ENCODE measurements around the gene LRP1. TPM values are rescaled to one million over a fixed set of nuclear protein-coding genes. Genes with fewer than 3 reads are reported as not detected.
A peak's percentile ranks its signal among the peaks of the same experiment; 100 is the strongest.

LRP1 gene
- total and polyA plus RNA-seq, 2 of the 13 experiments (the other 11 are each of a cell fraction or from before 2014, with no cell fraction given): 14.7 to 30.8 TPM

DNA sequence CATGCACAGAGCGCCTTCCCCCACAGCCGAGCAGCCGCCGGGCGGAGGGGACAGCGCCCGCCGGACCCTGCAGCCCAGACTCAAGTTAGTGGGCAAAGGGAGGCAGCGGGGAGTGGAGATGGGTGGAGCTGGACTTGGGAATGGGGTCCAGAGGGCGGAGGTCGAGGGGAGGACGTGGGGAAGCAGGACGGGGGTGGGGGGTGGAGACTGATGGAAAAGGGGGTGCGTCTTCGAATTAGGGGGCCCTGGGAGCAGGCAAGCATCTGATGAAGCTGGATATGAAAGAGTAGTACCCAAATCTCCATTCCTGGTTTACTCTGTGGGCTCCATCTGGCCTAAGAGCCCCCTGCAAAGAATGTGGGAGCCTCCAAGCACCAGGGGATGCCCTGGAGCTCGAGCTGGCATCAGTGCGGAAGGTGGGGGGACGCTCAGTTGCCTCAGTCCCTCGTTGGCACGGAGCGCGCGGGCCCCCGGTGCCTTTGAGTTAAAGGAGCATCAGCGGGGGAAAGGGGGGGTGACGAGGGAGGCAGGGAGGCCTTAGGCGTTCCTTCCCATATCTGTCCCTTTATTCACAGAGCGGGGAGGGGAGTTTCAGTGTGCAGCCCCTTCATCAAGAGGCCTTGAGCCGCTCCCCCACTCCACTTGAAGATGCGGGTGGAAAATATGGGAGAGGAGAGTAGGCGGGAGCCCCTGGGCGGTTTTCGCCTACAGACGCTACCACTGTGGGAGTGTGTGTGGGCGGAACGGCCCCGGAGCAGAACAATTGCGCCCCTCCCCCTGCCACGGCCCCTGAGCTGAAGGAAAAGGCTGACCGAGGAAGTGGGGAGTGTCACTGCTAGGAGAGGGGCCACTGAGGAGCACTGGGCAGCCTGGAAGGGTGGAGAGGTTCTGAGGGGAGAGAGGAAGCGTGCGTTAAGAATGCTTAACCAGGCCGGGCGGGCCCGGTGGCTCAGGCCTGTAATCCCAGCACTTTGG lies 38.7 kb upstream of the LRP1 start:
- H2AFZ ChIP-seq (ENCODE audit: low read length): no peak overlapping the region
- peak overlapping the region; percentile 83 for H3K27ac ChIP-seq (ENCODE audit: extremely low read length, insufficient read depth, low read length)
- H3K4me2 ChIP-seq (ENCODE audit: low read depth, low read length): peak overlapping the region; percentile 81
- WGBS (ENCODE audit: low lambda C conversion rate): under 1% methylated on average over 38 of the region's 45 CpGs
- H3K9ac ChIP-seq (ENCODE audit: insufficient read depth, low read depth, low read length): peak overlapping the region; percentile 82
- FAIRE-seq (no peak), DNase-seq (ENCODE audit: low spot score) (no peak), ATAC-seq (peak; percentile 6)
- ChIA-PET POLR2A (interaction anchor here (0.9 to 5.0 kb wide), 10 partner anchors 10 to 431 kb away, joined by 3 to 184 read pairs (median 6); partner anchors contain the start of genes DDIT3, LRP1, NEMP1 and SHMT2), CTCF (ENCODE audit: low intra/inter-chr PET ratio, low total read pairs) (interaction anchor here (1.6 kb wide), 1 partner anchor 20 kb away, joined by 3 read pairs; no protein-coding TSS in a partner anchor)
- peaks cover 28% of the 10 kb centered on the region for H3K4me1 ChIP-seq (ENCODE audit: insufficient read depth, low read length)
- 0 out of 2 replicates have a peak, but pooled peaks cover 6% of the 10 kb centered on the region for H4K20me1 ChIP-seq (ENCODE audit: insufficient read depth, low read length)
- intact Hi-C loops (cut with micrococcal nuclease; ENCODE audit: unreplicated experiment) (loop anchor here (2.0 kb wide), 1 partner anchor 21 kb away; the partner anchor contains the start of gene STAT6), in situ Hi-C loops (cut with HindIII; ENCODE audit: extremely low pct_ligation_motif_present, low pct_unique_long_range_greater_than_20kb) (no loop called here)
- peak overlapping the region; percentile 83 to 93 (median 84) for H3K4me3 ChIP-seq (replicated peaks in 1 of 3; ENCODE audit: insufficient read depth in 1 of 3, low read depth in 2 of 3, low read length in 3 of 3)
- H3K9me3 ChIP-seq (ENCODE audit: low read length): no peaks in the 10 kb centered on the region
- peaks cover 9 to 29% of the 10 kb centered on the region in 2 experiments; a peak in 4 of 5 replicates for H3K36me3 ChIP-seq (replicated peaks in 1 of 2; ENCODE audit: control insufficient read depth in 1 of 2, insufficient read depth in 2 of 2, low read length in 2 of 2)
- BruUV-seq (replicated peaks): no TSS peak
- peaks cover 15% of the 10 kb centered on the region for H3K79me2 ChIP-seq (ENCODE audit: insufficient read depth, low read length)
- H3K27me3 ChIP-seq (ENCODE audit: control insufficient read depth in 1 of 2, insufficient read depth in 2 of 2, low read length in 2 of 2): no peaks in the 10 kb centered on the region; a peak in 1 of 5 replicates
- TF ChIP-seq ZNF644 (CRISPR knock-in tag; IDR thresholded peaks at IDR 0.05; ENCODE audit: low read depth) (no peak), ZNF253 (CRISPR knock-in tag; IDR thresholded peaks at IDR 0.05; ENCODE audit: borderline replicate concordance) (no peak), SMARCE1 (IDR thresholded peaks at IDR 0.05; ENCODE audit: borderline replicate concordance) (no peak), POLR2A (IDR thresholded peaks at IDR 0.05; ENCODE audit: insufficient read depth in 1 of 2, low read depth in 2 of 2, low read length in 2 of 2) (no peak; a peak in 2 of 4 replicates), ZNF792 (CRISPR knock-in tag; IDR thresholded peaks at IDR 0.05) (no peak), HOXA7 (CRISPR knock-in tag; IDR thresholded peaks at IDR 0.05) (no peak), RARA (CRISPR knock-in tag; IDR thresholded peaks at IDR 0.05) (peak; percentile 8; the same call in 1 of the 2 replicates), RFXANK (CRISPR knock-in tag; IDR thresholded peaks at IDR 0.05) (no peak), DNMT1 (CRISPR knock-in tag; IDR thresholded peaks at IDR 0.05) (no peak), ZBTB7B (CRISPR knock-in tag; IDR thresholded peaks at IDR 0.05) (peak; percentile 55; the same call in 1 of the 2 replicates), SP5 (CRISPR knock-in tag; IDR thresholded peaks at IDR 0.05; ENCODE audit: borderline replicate concordance, low read depth) (0 out of 2 replicates have a peak, but pooled peaks have one; percentile 12), KAT2B (IDR thresholded peaks at IDR 0.05; ENCODE audit: borderline replicate concordance, low read depth, low read length) (no peak), HINFP (CRISPR knock-in tag; IDR thresholded peaks at IDR 0.05; ENCODE audit: low read depth) (no peak), SRY (CRISPR knock-in tag; IDR thresholded peaks at IDR 0.05) (no peak), FOXA3 (CRISPR knock-in tag; IDR thresholded peaks at IDR 0.05) (no peak), FUBP1 (CRISPR knock-in tag; IDR thresholded peaks at IDR 0.05; ENCODE audit: borderline replicate concordance) (no peak), ZNF431 (CRISPR knock-in tag; IDR thresholded peaks at IDR 0.05; ENCODE audit: borderline replicate concordance, low read depth) (no peak), ZFP62 (CRISPR knock-in tag; IDR thresholded peaks at IDR 0.05) (no peak)
- TF ChIP-seq, protein P1, sequence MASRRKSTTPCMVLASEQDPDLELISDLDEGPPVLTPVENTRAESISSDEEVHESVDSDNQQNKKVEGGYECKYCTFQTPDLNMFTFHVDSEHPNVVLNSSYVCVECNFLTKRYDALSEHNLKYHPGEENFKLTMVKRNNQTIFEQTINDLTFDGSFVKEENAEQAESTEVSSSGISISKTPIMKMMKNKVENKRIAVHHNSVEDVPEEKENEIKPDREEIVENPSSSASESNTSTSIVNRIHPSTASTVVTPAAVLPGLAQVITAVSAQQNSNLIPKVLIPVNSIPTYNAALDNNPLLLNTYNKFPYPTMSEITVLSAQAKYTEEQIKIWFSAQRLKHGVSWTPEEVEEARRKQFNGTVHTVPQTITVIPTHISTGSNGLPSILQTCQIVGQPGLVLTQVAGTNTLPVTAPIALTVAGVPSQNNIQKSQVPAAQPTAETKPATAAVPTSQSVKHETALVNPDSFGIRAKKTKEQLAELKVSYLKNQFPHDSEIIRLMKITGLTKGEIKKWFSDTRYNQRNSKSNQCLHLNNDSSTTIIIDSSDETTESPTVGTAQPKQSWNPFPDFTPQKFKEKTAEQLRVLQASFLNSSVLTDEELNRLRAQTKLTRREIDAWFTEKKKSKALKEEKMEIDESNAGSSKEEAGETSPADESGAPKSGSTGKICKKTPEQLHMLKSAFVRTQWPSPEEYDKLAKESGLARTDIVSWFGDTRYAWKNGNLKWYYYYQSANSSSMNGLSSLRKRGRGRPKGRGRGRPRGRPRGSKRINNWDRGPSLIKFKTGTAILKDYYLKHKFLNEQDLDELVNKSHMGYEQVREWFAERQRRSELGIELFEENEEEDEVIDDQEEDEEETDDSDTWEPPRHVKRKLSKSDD (CRISPR knock-in tag; IDR thresholded peaks at IDR 0.05; ENCODE audit: low read depth): no peak

Data from HepG2 (cell line).